Body of pancreas (tissue), 4 donors: ENCODE data around the gene GFY. TPM values are rescaled to one million over a fixed set of nuclear protein-coding genes. Genes with fewer than 3 reads are reported as not detected.

Source experiments
- ATAC-seq: fragments of 150-250 bp; one replicate; pipeline ENCODE4 v1.9.1; 2016
- DNase-seq, 4 donors: peaks; one replicate each; pipeline ENCODE4 v3.0.0-alpha.2; 2019
- H3K27ac ChIP-seq, 4 donors: fragments of 200-600 bp; sonication (generic); 1 replicate in 3 of 4; 2 replicates in 1 of 4; pipeline versions ENCODE4 v1.5.1 to v1.6.1; 2016 to 2019; ENCODE audit warnings: mild to moderate bottlenecking in 1 of 4, mixed read lengths in 1 of 4, moderate library complexity in 1 of 4
- H3K27me3 ChIP-seq, 2 donors: fragments of 200-600 bp; sonication (generic); one replicate each; pipeline ENCODE4 v1.6.0; 2016; ENCODE audit warnings: mild to moderate bottlenecking in 1 of 2
- H3K36me3 ChIP-seq, 2 donors: fragments of 200-600 bp; sonication (generic); replicated peaks in 1 of 2; 2 replicates each; pipeline ENCODE4 v1.5.1; 2016; ENCODE audit warnings: low read depth in 2 of 2; ENCODE audit not compliant: insufficient read depth in 1 of 2
- H3K4me1 ChIP-seq: fragments of 200-600 bp; sonication (generic); one replicate; pipeline ENCODE4 v1.6.0; 2016
- H3K4me3 ChIP-seq, 2 donors: fragments of 200-600 bp; sonication (generic); 1 replicate in 1 of 2; 2 replicates in 1 of 2; pipeline ENCODE4 v1.5.1; 2016 to 2019
- H3K9me3 ChIP-seq, 3 donors: fragments of 200-600 bp; sonication (generic); 1 replicate in 2 of 3; 2 replicates in 1 of 3; pipeline ENCODE4 v1.5.1; 2016
- POLR2A ChIP-seq, 3 donors: fragments of 450-650 bp; IDR thresholded peaks; one replicate each; pipeline ENCODE4 v1.6.1; 2016; ENCODE audit warnings: antibody characterized with exemption in 3 of 3, mild to moderate bottlenecking in 2 of 3
- WGBS, 2 donors: methylation state at CpG; one replicate each; pipeline ENCODE4 v1.1.5; 2017; 5-methylcytosine and 5-hydroxymethylcytosine counted together
- intact Hi-C: fragments of 100-400 bp; cut with DNase I; formaldehyde crosslinking; loops from one replicate; pipeline ENCODE4 v1.15.1; 2023
- total RNA-seq, 2 donors: library from RNA; depleted of rRNA; stranded (reverse); fragments of >200 nt; gene quantifications; one replicate each; pipeline ENCODE4 v1.1.0, GENCODE V29; 2016
- TF ChIP-seq, protein P1 (sequence below), 7 experiments: fragments of 450-650 bp in 4 of 7; fragments of 200-600 bp in 3 of 7; sonication (generic) in 3 of 7; IDR thresholded peaks; one replicate each; pipeline ENCODE4 v1.5.1; 2016 to 2019; ENCODE audit warnings: antibody characterized with exemption in 7 of 7

Gene GFY
- total RNA-seq, 2 donors from 2014 or later, result not detected

DNA sequence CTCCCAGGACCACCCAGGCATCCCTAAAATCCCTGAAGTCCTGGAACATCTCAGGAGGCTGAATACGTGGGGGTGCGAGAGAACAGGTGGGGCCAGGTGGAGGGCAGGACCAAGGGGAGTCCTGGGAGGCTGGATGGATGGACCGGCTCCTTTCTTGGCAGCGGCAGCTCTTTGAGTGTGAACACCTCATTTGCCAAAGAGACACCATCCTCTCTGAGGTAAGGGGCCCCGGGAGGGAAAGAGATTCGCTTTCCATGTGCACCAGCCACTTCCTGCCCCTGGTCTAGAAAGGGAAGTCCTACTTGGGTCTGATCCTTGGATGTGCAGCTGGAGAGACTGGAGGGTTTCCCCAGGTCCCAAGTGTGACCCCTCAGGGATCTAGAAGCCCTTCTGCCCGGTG, 18.1 kb upstream of the GFY start:
- no peak for ATAC-seq
- 80 to 82% methylated on average over 1 to 7 of the region's 7 CpGs for WGBS, 2 donors
- TF ChIP-seq, protein P1, sequence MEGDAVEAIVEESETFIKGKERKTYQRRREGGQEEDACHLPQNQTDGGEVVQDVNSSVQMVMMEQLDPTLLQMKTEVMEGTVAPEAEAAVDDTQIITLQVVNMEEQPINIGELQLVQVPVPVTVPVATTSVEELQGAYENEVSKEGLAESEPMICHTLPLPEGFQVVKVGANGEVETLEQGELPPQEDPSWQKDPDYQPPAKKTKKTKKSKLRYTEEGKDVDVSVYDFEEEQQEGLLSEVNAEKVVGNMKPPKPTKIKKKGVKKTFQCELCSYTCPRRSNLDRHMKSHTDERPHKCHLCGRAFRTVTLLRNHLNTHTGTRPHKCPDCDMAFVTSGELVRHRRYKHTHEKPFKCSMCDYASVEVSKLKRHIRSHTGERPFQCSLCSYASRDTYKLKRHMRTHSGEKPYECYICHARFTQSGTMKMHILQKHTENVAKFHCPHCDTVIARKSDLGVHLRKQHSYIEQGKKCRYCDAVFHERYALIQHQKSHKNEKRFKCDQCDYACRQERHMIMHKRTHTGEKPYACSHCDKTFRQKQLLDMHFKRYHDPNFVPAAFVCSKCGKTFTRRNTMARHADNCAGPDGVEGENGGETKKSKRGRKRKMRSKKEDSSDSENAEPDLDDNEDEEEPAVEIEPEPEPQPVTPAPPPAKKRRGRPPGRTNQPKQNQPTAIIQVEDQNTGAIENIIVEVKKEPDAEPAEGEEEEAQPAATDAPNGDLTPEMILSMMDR (IDR thresholded peaks at IDR 0.05), result no peak
- no peak for TF ChIP-seq POLR2A (IDR thresholded peaks at IDR 0.05)
- H3K27ac ChIP-seq, result no peak overlapping the region
- no peak overlapping the region for H3K4me3 ChIP-seq
- no peaks in the 10 kb centered on the region for H3K4me1 ChIP-seq
- no peaks in the 10 kb centered on the region for H3K27me3 ChIP-seq
- H3K9me3 ChIP-seq, result no peaks in the 10 kb centered on the region
- intact Hi-C loops, result no loop called here
- no peak for DNase-seq
- H3K36me3 ChIP-seq, result no peaks in the 10 kb centered on the region

DNA sequence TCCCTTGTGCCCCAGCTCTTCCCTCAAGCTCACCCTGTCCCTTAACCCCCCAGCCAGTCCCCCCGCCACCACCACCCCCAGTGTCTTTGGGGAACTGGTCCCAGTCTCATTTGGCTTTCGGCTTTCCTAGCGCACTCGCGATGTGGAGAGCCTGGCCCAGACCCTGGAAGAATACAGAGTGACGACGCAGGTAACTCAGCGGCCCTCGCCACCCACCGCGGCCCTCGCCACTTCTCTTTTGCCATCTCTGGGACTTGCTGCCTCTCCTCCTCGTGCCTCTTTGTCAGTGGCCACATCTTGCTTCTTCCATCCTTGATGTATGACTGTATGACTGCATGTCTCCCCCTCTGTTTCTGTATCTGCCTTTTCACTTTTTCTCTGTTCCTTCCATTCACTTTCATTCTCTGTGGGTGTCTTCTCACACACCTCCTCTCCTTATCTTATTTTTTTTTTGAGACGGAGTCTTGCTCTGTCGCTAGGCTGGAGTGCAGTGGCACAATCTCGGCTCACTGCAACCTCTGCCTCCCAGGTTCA, 17.6 kb upstream of the GFY start:
- Histone ChIP-seq H3K9me3 (no peaks in the 10 kb centered on the region), H3K27me3 (no peaks in the 10 kb centered on the region), H3K4me3 (no peak overlapping the region), H3K36me3 (no peaks in the 10 kb centered on the region), H3K4me1 (no peaks in the 10 kb centered on the region), H3K27ac (no peak overlapping the region)
- DNase-seq, result no peak
- intact Hi-C loops, result no loop called here
- 81 to 83% methylated on average over 16 of the region's 16 CpGs for WGBS, 2 donors
- no peak for ATAC-seq
- TF ChIP-seq, protein P1 (IDR thresholded peaks at IDR 0.05), result no peak
- no peak for TF ChIP-seq POLR2A (IDR thresholded peaks at IDR 0.05)

DNA sequence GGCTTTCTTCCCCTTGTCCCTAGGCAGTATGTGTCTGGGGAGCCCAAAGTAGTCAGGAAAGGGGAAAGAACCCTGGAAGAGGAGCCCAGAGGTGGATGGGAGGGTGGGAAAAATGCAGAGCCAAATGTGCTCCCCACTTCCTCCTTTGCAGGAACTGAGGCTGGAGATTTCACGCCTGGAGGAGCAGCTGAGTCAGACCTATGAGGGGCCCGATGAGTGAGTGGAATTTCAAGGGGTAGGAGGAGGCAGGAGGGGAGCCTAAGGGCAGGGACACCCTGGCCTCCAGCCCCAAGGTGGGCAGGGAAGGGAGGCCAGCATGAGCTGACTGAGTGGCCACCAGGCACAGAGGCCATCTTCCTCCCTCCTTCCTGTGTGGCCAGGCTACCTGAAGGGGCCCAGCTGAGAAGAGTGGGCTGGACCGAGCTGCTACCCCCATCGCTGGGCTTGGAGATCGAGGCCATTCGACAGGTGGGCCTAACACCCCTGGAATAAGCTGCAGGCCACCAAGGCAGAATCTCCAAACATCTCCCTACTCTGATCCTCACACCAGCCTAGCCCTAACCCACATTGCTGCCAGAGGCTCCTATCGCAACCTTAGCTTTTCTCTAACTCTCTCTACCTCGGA, 16.3 kb upstream of the GFY start:
- no peaks in the 10 kb centered on the region for H3K36me3 ChIP-seq
- no peaks in the 10 kb centered on the region for H3K4me1 ChIP-seq
- DNase-seq (no peak), ATAC-seq (no peak)
- intact Hi-C loops, result no loop called here
- no peaks in the 10 kb centered on the region for H3K9me3 ChIP-seq
- H3K4me3 ChIP-seq, result no peak overlapping the region
- H3K27ac ChIP-seq, result no peak overlapping the region
- H3K27me3 ChIP-seq, result no peaks in the 10 kb centered on the region
- 67 to 76% methylated on average over 6 to 7 of the region's 8 CpGs for WGBS, 2 donors
- TF ChIP-seq POLR2A (IDR thresholded peaks at IDR 0.05), result no peak
- TF ChIP-seq, protein P1 (IDR thresholded peaks at IDR 0.05), result no peak

DNA sequence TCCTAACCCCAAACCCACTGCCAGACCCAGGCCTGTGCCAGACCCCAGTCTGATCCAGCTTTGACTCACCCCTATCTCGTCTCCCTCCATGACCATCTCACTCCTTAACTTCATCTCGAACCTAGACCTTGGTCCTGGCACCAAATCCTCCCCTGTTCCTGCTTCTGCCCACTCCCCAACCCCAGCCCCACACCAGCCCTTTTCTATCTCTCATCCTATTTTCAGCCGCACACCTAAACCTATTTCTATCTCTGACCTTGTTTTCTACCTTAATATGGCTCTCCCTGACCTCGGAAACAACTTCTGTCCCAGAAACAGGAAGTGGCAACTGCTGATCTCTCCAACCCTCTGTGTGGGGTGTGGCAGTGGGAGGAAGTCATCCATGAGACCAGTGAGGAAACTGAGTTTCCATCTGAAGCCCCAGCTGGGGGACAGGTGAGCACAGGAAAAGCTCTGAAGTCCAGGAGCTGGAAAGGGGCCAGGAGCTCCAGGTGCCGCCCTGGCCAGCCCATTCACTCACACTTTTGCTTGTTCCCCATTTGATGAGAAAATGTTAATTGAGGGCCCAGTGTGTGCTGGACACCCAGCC, 15.7 kb upstream of the GFY start:
- DNase-seq (peak in 1 of 4 donors; percentile 16), ATAC-seq (no peak)
- H3K9me3 ChIP-seq, result no peaks in the 10 kb centered on the region
- H3K27ac ChIP-seq, result no peak overlapping the region
- 67 to 68% methylated on average over 5 of the region's 5 CpGs for WGBS, 2 donors
- TF ChIP-seq, protein P1 (IDR thresholded peaks at IDR 0.05), result no peak
- TF ChIP-seq POLR2A (IDR thresholded peaks at IDR 0.05), result no peak
- no peak overlapping the region for H3K4me3 ChIP-seq
- intact Hi-C loops, result no loop called here
- no peaks in the 10 kb centered on the region for H3K4me1 ChIP-seq
- no peaks in the 10 kb centered on the region for H3K27me3 ChIP-seq
- H3K36me3 ChIP-seq, result no peaks in the 10 kb centered on the region
